ENCODE measurements around the gene FBN1. TPM values are rescaled to one million over a fixed set of nuclear protein-coding genes. Genes with fewer than 3 reads are reported as not detected.

FBN1 gene
- total and polyA plus RNA-seq, 4 donors = 33.3 to 249 (median 120) TPM

DNA sequence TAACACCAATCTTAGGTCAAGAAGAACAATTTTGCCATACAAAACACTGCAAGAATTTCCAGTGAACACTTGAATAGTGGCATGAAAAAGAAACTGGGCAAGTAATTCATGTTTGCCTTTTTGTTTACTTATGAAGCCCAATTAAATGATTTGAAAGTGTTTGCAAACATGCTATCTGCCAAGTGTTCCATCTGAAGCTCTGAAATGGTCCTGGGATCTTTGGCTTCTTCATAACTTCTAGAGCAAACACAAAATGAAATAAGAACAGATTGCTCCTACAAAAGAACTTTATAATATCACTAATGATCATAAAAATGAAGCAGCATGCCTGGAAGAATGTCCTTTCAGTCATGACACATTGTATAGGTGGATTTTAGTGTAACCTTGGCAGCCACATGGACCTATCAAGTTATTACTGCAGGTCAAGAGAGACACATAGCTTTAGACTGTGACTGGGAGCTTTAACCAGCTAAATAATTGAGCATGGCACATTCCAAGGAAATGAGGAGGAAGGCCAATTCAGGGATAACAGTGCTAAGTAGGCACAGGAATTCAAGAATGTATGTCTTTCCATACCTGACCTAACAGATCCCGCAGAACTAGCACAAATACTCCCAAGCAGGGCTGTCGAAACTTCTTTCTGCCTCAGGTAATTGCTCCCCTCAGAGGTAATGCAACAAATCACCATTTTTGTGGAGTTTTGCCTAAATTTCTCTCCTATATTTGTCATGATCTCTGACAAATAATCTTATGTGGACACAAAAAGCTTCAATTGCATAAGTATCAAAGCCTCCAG lies 169.7 kb downstream of the FBN1 start:
- WGBS (ENCODE audit: insufficient coverage) = 90% methylated on average over 2 of the region's 2 CpGs
- no peaks in the 10 kb centered on the region for H3K27me3 ChIP-seq (ENCODE audit: control insufficient read depth, insufficient read depth, low read length)
- H3K4me3 ChIP-seq (ENCODE audit: low read depth, low read length) = no peak overlapping the region
- peaks cover 7% of the 10 kb centered on the region for H3K36me3 ChIP-seq (ENCODE audit: control insufficient read depth, insufficient read depth, low read length)
- H3K9me3 ChIP-seq (ENCODE audit: control insufficient read depth, insufficient read depth, low read length) = no peaks in the 10 kb centered on the region
- no peak overlapping the region for H3K27ac ChIP-seq (ENCODE audit: low read depth, low read length)
- DNase-seq (ENCODE audit: low read depth in 4 of 6, low spot score in 6 of 6) = no peak
- no peaks in the 10 kb centered on the region for H3K4me1 ChIP-seq (ENCODE audit: control insufficient read depth, insufficient read depth, low read length)

DNA sequence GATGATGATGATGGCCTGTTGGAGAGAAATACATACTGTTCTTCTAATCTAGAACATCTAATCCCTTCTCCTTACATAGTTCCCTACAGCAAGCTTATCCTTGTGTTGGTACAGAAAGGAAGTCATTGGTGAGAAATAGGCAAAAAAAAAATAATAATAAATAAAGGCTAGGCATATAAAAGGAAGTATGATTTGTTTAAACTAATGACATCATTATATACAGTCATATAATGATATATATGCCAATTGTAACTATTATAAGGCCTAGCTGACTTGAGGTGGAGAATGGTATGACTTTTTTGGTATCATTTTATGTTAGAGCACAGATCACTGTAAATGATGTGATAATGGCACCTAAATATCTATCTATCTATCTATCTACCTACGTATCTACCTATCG lies 171.8 kb downstream of the FBN1 start:
- WGBS (ENCODE audit: insufficient coverage) = no CpG with 5 or more reads among the region's 2 CpGs
- Histone ChIP-seq H3K27me3 (ENCODE audit: control insufficient read depth, insufficient read depth, low read length) (no peaks in the 10 kb centered on the region), H3K9me3 (ENCODE audit: control insufficient read depth, insufficient read depth, low read length) (no peaks in the 10 kb centered on the region), H3K27ac (ENCODE audit: low read depth, low read length) (no peak overlapping the region), H3K4me1 (ENCODE audit: control insufficient read depth, insufficient read depth, low read length) (no peaks in the 10 kb centered on the region), H3K36me3 (ENCODE audit: control insufficient read depth, insufficient read depth, low read length) (peaks cover 20% of the 10 kb centered on the region), H3K4me3 (ENCODE audit: low read depth, low read length) (no peak overlapping the region)
- DNase-seq (ENCODE audit: low read depth in 4 of 6, low spot score in 6 of 6) = no peak

- peaks cover 22% of the 10 kb centered on the region for H3K36me3 ChIP-seq (ENCODE audit: control insufficient read depth, insufficient read depth, low read length)
- H3K27me3 ChIP-seq (ENCODE audit: control insufficient read depth, insufficient read depth, low read length) = no peaks in the 10 kb centered on the region
- no peak overlapping the region for H3K27ac ChIP-seq (ENCODE audit: low read depth, low read length)
- DNase-seq (ENCODE audit: low read depth in 4 of 6, low spot score in 6 of 6) = no peak
- no peaks in the 10 kb centered on the region for H3K4me1 ChIP-seq (ENCODE audit: control insufficient read depth, insufficient read depth, low read length)
- H3K4me3 ChIP-seq (ENCODE audit: low read depth, low read length) = no peak overlapping the region
- 90% methylated on average over 2 of the region's 2 CpGs for WGBS (ENCODE audit: insufficient coverage)
- no peaks in the 10 kb centered on the region for H3K9me3 ChIP-seq (ENCODE audit: control insufficient read depth, insufficient read depth, low read length)
Measured at GRCh38 chr15:48472756-48473155, 172.8 kb downstream of the FBN1 start.

GRCh38 chr15:48471073-48471472 lies 174.4 kb downstream of the FBN1 start:
- WGBS (ENCODE audit: insufficient coverage) = 100% methylated on average over 4 of the region's 5 CpGs

DNA sequence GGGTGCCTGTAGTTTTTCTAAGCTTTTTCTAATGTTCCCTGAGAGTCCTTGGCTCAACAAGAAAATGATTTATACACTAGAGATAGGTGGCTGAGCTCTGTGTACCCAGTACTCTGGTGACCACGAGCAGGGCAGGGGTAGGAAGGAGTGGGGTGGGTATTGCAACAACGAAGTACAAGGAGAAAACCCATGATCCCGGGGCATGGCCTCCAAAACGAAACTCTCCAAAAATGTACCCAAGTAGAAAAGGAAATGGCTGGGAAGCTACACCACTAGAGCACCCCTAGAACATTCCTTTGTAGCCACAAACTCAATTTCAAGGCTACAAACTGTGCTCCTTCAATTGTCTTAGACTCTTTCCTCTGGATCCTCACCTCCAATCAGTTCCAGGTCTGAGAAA lies 175.4 kb downstream of the FBN1 start:
- Histone ChIP-seq H3K36me3 (ENCODE audit: control insufficient read depth, insufficient read depth, low read length) (peaks cover 29% of the 10 kb centered on the region), H3K9me3 (ENCODE audit: control insufficient read depth, insufficient read depth, low read length) (no peaks in the 10 kb centered on the region), H3K4me3 (ENCODE audit: low read depth, low read length) (no peak overlapping the region), H3K27ac (ENCODE audit: low read depth, low read length) (no peak overlapping the region), H3K27me3 (ENCODE audit: control insufficient read depth, insufficient read depth, low read length) (no peaks in the 10 kb centered on the region), H3K4me1 (ENCODE audit: control insufficient read depth, insufficient read depth, low read length) (no peaks in the 10 kb centered on the region)
- 50% methylated on average over 2 of the region's 4 CpGs for WGBS (ENCODE audit: insufficient coverage)
- no peak for DNase-seq (ENCODE audit: low read depth in 4 of 6, low spot score in 6 of 6)

More at GRCh38 chr15:48471073-48471472, 174.4 kb downstream of the FBN1 start:
- Histone ChIP-seq H3K27me3 (ENCODE audit: control insufficient read depth, insufficient read depth, low read length) (no peaks in the 10 kb centered on the region), H3K4me1 (ENCODE audit: control insufficient read depth, insufficient read depth, low read length) (no peaks in the 10 kb centered on the region), H3K27ac (ENCODE audit: low read depth, low read length) (no peak overlapping the region), H3K4me3 (ENCODE audit: low read depth, low read length) (no peak overlapping the region), H3K9me3 (ENCODE audit: control insufficient read depth, insufficient read depth, low read length) (no peaks in the 10 kb centered on the region), H3K36me3 (ENCODE audit: control insufficient read depth, insufficient read depth, low read length) (peaks cover 26% of the 10 kb centered on the region)
- DNase-seq (ENCODE audit: low read depth in 4 of 6, low spot score in 6 of 6) = no peak

DNA sequence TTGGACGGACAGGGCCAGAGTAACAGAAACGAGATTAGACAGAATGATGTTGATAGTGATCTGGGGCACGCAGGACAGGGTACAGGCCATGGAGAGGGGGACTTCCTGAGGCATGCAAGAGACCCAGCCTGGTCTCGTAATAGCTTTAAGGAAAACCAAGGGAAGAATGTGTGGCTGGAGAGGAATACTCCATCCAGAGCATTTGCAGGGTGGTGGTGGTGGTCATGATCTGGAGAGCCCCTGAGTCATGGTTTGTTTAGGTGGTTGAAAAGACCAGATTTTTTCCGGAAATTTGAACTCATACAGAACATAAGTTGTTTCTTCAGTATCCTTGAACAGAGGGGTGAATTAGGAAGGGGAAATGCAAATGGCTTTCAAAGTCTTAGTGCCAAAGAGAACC lies 175.8 kb downstream of the FBN1 start:
- WGBS (ENCODE audit: insufficient coverage) = 97% methylated on average over 5 of the region's 5 CpGs
- no peaks in the 10 kb centered on the region for H3K9me3 ChIP-seq (ENCODE audit: control insufficient read depth, insufficient read depth, low read length)
- H3K4me1 ChIP-seq (ENCODE audit: control insufficient read depth, insufficient read depth, low read length) = no peaks in the 10 kb centered on the region
- H3K27me3 ChIP-seq (ENCODE audit: control insufficient read depth, insufficient read depth, low read length) = no peaks in the 10 kb centered on the region
- H3K36me3 ChIP-seq (ENCODE audit: control insufficient read depth, insufficient read depth, low read length) = peaks cover 31% of the 10 kb centered on the region
- no peak overlapping the region for H3K27ac ChIP-seq (ENCODE audit: low read depth, low read length)
- no peak overlapping the region for H3K4me3 ChIP-seq (ENCODE audit: low read depth, low read length)
- DNase-seq (ENCODE audit: low read depth in 4 of 6, low spot score in 6 of 6) = no peak

GRCh38 chr15:48469271-48469670 lies 176.2 kb downstream of the FBN1 start:
- no peak for DNase-seq (ENCODE audit: low read depth in 4 of 6, low spot score in 6 of 6)
- Histone ChIP-seq H3K9me3 (ENCODE audit: control insufficient read depth, insufficient read depth, low read length) (no peaks in the 10 kb centered on the region), H3K4me1 (ENCODE audit: control insufficient read depth, insufficient read depth, low read length) (no peaks in the 10 kb centered on the region), H3K4me3 (ENCODE audit: low read depth, low read length) (no peak overlapping the region), H3K27ac (ENCODE audit: low read depth, low read length) (no peak overlapping the region), H3K36me3 (ENCODE audit: control insufficient read depth, insufficient read depth, low read length) (peaks cover 33% of the 10 kb centered on the region), H3K27me3 (ENCODE audit: control insufficient read depth, insufficient read depth, low read length) (no peaks in the 10 kb centered on the region)
- 93% methylated on average over 3 of the region's 6 CpGs for WGBS (ENCODE audit: insufficient coverage)

DNA sequence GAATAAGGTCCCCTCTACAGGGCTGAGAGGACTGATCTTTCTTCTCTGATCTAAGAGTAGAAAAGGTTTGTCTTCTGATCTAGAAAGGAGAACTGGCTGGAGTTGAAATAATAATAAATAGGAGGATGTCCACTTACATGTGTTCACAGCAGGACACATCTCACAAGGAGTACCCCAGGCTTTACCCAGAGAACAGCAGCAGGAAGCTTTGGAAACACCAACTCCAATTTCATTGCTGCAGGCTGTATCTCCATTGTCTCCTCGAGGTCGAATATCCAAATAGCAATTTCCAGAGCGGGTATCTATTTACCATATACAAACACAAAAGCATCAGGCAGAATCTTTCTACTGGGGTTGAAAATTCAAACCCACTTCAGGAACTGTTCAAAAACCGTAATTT lies 177.7 kb downstream of the FBN1 start:
- peaks cover 33% of the 10 kb centered on the region for H3K36me3 ChIP-seq (ENCODE audit: control insufficient read depth, insufficient read depth, low read length)
- no peaks in the 10 kb centered on the region for H3K4me1 ChIP-seq (ENCODE audit: control insufficient read depth, insufficient read depth, low read length)
- no peak for DNase-seq (ENCODE audit: low read depth in 4 of 6, low spot score in 6 of 6)
- no peak overlapping the region for H3K27ac ChIP-seq (ENCODE audit: low read depth, low read length)
- no peak overlapping the region for H3K4me3 ChIP-seq (ENCODE audit: low read depth, low read length)
- no peaks in the 10 kb centered on the region for H3K9me3 ChIP-seq (ENCODE audit: control insufficient read depth, insufficient read depth, low read length)
- no peaks in the 10 kb centered on the region for H3K27me3 ChIP-seq (ENCODE audit: control insufficient read depth, insufficient read depth, low read length)
- WGBS (ENCODE audit: insufficient coverage) = 83% methylated on average over 3 of the region's 4 CpGs

- H3K9me3 ChIP-seq (ENCODE audit: control insufficient read depth, insufficient read depth, low read length) = no peaks in the 10 kb centered on the region
Measured at GRCh38 chr15:48466820-48467219, 178.7 kb downstream of the FBN1 start.

DNA sequence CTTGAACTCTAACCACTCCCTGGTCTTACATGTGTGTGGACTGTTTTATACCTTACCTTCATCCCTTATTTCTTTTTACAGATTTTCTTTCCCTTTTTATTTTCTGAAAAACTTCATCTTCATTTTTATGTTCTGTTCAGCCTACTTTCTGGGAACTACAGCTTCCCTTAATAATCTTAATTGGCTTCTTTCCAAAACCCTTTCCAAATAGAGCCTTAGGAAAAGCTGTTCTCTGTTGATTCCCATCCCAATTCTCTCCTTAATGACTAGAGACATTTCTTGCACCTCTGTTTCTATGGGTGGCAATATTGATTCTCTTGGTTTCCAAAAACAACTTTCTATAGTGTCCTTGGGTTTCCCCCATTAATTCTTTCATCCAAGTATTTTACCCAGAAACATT lies 179.4 kb downstream of the FBN1 start:
- no peaks in the 10 kb centered on the region for H3K9me3 ChIP-seq (ENCODE audit: control insufficient read depth, insufficient read depth, low read length)
- H3K27ac ChIP-seq (ENCODE audit: low read depth, low read length) = no peak overlapping the region
- H3K27me3 ChIP-seq (ENCODE audit: control insufficient read depth, insufficient read depth, low read length) = no peaks in the 10 kb centered on the region
- DNase-seq (ENCODE audit: low read depth in 4 of 6, low spot score in 6 of 6) = no peak
- H3K4me3 ChIP-seq (ENCODE audit: low read depth, low read length) = no peak overlapping the region
- H3K4me1 ChIP-seq (ENCODE audit: control insufficient read depth, insufficient read depth, low read length) = no peaks in the 10 kb centered on the region
- peaks cover 26% of the 10 kb centered on the region for H3K36me3 ChIP-seq (ENCODE audit: control insufficient read depth, insufficient read depth, low read length)

More at GRCh38 chr15:48466820-48467219, 178.7 kb downstream of the FBN1 start:
- H3K27ac ChIP-seq (ENCODE audit: low read depth, low read length) = no peak overlapping the region
- H3K27me3 ChIP-seq (ENCODE audit: control insufficient read depth, insufficient read depth, low read length) = no peaks in the 10 kb centered on the region
- DNase-seq (ENCODE audit: low read depth in 4 of 6, low spot score in 6 of 6) = no peak
- H3K4me1 ChIP-seq (ENCODE audit: control insufficient read depth, insufficient read depth, low read length) = no peaks in the 10 kb centered on the region
- H3K4me3 ChIP-seq (ENCODE audit: low read depth, low read length) = no peak overlapping the region
- WGBS (ENCODE audit: insufficient coverage) = no CpG with 5 or more reads among the region's 1 CpG
- peaks cover 26% of the 10 kb centered on the region for H3K36me3 ChIP-seq (ENCODE audit: control insufficient read depth, insufficient read depth, low read length)

All from spinal cord (tissue), 10 donors.